NCI-H446 treated with DMSO at 0.1 percent for 48 hours (cell line): ENCODE data around the gene GALNT17.

Experiments
- DNase-seq: peaks from one replicate; lab custom pipeline; 2025; lab: John Stamatoyannopoulos, UW

Gene GALNT17

DNA sequence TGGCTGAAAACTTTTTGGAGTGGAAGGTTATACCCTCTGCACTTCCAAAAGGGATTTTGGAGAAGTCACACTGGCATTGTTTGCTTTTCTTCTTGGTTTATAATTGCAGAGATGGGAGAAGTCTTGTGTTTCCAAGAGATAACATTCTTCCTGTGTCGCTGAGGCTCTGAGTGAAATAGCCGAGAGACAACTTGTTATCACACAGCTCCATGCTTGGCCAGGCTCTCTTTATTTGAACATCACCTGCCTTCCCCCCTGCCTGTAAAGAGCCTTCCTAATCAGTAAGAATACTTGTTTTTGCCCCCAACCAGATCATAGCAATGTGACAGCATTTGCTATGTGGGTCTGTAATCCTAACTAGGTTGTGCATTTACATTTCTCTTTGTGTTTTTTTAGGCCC is 270.7 kb downstream of the GALNT17 start:
- no peak for DNase-seq

DNA sequence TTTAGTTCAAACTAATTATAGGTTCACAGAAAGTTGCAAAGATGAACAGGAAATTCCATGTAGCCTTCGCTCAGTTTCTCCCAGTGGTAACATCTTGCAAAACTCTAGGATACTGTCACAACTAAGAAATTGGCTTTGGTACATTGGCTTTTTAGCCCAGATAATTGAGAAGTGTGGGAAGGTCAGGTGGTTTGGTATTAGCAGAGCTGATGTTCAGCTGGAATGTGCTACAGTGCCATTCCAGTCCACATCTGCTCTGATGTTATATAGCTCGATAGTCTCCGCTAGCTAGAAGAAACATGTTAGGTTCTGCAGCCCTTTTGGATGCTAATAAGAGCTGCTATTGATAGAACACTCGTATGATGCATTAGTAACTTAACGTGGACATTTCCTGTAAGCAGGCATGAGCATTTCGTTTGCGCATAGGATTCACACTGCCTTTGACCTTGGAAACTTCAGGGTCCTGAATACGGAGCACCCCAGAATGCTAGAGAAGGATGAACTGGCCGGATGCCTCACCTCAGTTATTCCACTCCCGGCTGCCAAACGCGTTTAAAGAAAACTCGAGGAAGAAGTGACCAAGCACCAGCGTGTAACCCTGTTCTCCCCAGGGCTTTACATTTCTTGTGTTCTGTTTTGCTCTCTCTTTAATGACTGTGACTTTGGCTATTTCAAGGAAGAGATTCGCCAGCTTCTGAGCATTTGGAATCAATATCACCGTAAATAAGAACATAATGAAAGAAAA is 271.4 kb downstream of the GALNT17 start:
- no peak for DNase-seq

DNA sequence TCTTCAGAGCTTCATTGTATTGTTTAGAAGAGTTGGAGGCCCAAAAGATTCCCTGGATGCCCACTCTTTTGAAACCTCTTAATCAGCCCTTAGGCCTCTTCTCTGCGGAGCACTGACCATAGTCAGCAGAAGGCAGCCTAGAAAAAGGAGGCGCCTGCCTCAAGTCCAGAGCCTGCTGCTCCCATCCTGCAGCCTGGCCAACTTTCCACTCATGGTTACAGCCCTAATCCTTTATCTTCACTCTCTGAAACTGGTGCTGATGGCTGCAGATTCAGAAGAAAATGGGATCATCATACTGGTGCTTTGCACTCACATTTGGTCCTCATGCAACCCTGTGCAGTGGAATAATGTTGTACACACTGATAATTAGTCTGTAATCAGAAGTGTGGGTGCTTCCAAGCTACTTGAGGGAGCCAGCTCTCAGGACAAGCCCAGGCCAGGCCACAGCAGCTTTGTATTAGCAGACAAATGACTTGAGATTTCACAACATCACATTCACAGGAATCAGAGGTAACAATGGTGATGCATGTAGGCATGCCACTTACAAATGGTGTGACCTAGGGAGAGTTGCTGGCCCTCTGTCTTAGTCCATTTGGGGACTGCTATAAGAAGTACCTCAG is 272.9 kb downstream of the GALNT17 start:
- DNase-seq: no peak

DNA sequence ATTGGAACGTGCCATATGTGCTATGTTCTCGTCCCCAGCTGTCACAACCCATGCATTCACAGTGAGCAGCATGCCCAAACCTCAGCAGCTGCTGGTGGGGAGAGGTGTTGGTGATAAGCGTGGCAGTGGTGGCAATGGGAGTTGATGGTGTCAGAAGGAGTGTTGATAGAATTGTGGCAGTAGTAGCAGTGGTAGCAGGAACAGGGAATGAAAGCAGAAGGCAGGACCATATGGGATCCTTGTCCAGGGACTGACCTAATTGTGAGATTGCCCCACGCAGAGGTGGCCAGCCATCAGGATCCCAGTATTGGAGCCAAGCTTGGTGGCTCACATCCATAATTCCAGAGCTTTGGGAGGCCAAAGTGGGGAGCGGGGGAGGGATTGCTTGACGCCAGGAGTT is 276.3 kb downstream of the GALNT17 start:
- DNase-seq: no peak

DNA sequence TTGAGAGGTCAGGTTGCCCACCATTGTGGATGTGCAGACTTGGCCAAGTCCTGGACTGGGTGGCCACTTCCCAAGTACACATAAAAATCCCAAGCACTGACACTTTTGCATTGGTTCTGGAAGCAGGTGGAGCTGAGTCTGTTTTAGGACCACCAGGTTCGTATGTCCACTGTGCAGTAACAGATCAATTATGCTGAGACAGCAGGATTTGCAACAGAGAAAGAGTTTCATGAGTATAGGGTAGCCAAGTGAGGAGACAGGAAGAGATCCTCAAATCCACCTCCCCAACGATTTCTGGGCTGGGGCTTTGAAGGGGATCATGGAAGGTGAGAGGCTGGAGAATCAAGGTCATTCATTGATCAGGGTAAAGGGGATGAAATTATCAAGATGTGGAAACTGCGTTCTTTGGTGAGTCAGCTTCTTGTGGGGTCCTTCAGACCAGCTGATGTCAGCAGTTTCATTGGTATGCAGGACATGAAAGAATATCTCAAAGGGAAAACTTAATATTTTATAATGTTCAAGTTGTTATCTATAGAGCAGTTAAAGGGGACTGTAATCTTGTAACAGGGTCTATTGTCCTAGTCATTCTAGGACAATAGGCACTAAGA is 277.7 kb downstream of the GALNT17 start:
- no peak for DNase-seq

DNA sequence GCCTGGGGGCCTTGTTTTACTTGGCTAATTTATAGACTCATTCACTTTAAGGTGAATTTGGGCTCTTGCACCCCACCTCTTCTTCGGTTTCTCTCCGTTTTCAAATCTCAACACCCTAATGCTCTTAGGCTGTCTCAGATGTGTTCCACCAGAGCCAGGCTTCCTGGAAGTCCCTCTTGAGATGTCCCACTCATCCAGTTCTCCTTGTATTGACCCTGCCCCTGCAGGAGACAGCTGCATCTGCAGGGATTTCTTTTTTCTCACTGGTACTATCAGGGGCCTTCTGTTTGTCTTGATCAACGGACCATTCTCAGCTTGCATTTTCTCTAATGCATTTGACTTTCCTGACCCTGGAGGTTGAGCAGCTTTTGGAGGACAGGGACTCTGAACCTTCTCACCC is 279.5 kb downstream of the GALNT17 start:
- DNase-seq: no peak

DNA sequence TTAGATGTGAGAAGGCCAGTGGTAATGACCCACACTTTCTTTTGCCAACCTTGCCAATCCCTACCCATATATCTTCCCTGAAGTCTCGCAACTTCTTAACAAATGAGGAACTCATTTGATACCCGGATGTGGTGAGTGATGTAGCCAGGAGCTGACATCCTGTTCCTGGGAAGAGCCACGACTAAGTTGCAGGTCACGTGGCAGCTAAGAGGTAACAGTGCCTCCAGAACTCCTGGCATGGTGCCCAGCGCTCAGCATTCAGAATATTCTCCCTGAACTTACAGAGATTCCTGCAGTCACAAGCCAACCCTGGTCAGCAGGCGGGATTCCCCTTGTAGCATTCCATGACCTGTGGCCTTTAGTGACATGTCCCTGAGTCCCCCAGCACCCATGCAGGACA is 282.5 kb downstream of the GALNT17 start:
- DNase-seq: no peak

DNA sequence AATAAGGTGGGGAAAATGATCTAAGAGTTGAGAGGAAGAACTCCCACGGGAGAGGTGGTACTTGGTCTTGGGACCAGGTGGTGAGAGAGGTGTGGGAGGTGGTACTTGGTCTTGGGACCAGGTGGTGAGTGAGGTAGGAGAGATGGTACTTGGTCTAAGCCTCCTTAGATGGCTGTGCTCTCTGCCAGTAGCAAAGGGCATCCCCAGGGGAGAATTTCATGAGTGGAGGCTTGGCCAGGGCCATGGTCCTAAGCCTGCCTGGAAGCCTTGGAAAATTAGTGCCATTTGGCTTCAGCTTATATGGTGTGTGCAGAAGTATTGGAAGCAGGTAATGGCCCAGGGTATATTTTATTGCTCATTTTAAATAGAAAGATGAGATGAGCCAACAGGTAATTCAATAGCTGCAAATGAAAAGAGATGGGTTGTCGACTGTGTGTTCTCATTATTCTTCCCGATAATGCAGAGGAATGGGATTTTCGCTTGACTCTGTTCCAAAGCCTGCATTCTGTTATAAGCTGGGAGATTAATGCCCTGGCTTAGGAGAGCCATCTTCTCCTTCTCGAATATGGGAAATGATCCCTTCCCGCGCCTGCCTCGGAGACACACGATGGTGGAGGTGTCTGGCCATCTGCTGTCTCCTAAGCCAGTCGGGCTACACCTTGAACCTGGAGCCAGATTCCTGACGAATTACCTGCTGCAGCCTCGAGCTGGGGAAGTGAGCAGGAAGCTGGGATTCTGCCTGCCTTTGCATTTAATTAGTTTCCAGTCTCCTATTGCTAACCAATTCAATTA is 287.8 kb downstream of the GALNT17 start:
- DNase-seq: no peak

DNA sequence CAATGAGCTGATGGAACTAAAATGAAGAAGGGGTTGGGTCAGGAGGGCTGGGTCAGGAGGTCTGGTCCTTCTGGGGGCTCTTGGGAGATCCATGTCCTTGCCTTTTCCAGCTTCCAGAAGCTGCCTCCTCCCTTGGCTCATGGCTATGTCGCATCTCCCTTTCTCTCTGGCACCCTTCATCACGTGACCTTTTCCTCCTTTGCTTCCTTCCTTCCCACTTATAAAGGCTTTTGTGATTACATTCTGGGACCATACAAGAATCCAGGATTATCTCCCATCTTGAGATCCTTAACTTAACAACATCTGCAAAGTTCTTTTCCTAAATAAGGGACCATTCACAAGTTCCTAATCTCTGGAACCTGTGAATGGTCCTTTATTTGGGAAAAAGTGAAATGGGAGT is 290.2 kb downstream of the GALNT17 start:
- no peak for DNase-seq

DNA sequence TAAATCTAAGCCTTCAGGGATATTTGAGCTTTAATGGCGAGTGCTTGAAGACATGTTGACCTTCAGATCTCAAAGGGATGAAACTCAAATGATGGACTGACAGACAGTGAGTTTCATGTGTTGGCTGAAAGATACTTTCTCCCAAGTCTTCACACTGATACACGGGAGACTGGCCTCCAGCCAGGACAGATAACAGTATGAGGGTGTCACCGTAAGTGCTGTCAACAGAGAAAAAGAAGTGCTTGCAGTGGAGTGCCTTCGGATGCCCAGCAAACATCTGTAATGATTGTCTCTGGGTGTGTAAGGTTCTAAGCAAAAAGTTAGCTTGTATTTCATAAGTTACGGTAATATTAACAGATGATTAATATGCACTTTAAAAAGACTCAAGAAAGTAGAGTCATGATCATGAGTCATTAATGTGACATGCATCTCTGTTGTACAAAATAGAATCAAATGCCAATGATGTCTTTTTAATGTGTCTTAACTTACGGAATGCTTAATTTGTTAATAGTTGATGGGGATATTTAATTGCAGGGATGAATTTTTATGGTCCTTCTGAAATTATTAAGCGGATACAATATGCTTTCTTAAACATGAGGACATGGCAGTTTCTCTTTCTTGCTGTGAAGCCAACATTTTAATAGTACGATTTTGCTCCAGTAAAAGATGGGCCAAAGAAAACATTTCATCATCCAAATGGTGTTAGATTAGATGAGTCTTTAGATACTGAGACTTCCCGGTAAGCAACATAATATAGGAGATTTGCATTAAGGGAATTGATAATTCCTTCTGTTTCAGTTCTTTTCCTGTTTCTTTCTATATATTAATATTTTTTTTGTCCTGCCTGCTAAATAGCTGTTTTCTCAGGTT is 292.5 kb downstream of the GALNT17 start:
- no peak for DNase-seq

DNA sequence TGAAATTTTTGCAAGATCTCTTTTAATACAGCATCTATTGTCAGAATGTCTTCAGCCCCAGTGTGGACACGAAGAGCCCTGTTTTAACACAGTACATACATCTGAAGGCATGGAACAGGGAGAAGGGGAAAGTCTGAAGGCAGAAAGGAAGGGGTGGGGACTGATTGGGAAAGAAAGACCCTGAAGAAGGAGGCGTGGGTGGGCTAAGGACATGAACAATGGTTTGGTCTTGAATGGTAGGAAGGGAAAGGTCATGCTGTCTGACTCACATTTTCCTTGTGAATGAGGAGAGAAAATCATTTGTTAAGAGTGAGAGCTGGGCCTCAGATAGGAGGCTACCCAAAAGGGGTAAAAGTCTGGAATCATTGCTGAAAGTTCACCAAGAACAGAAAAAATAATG is 297.1 kb downstream of the GALNT17 start:
- no peak for DNase-seq

DNA sequence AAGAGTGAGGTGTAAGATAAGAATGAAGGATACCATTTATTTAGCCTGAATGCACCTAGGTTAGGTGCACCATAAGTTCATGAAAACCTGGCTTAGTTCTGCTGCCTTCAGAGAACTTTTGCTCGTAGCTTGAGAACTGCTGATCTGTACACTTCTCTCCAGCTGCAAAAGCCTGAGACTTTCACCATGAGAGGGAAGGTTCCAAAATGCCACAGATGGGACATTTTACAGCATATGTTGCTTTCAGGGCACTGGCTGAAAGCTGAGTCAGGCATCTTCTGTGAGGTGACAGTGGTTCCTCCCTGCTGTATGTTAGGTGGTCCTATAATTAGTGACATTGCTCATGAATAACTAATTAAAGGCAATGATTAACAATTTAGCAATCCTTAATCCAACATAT is 298.3 kb downstream of the GALNT17 start:
- no peak for DNase-seq

DNA sequence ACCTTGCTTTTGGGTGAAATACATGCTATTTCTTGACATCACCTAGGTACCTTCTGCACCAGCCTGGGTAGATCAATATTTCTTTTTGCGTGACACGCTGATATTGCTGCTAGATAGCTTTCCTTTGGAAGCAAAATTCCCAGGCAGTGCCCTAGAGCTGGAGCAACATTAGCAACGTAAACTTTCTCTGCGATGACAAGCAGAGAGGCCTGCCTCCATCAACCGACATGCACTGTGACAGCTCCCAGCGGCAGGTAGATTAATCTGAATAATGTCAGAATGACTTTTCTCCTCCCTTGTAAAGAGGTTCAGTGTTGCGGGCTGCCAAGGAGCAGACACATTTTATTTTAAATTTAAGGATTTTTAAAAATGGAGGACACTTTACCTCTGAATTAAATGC is 307.4 kb downstream of the GALNT17 start:
- DNase-seq: no peak

DNA sequence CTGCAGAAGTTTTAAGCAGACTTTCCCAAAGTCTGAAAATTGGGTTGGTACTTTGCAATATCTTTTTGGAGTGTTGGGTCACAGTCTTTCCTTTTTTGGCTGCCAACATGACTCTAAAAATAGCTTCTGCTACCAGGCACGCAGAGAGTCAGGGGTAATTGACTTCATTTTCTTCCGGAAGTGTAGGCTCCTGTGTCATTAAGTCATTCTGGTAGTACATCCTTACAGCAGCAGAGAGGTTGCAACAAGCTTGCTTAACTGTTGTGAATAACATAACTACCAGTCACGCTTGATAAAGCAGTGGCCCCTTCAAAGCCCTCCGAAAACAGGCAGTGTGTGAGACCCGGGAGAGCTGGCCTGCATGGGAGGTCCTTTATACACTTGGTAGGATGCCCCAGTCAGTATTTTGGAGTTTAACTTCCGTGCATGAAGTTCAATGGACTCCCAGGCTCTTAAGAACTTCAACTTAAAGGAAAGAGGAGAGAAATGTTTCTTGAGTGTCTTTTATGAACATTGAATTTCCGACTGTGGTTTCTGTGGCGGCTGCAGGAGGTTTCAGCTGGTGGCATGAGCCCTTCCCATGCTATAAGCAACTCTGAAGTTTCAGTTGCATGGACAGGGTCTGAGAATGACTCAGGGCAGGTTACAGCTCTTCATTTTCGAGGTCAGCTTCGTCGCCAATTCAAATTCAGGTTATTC is 310.7 kb downstream of the GALNT17 start:
- DNase-seq: no peak

DNA sequence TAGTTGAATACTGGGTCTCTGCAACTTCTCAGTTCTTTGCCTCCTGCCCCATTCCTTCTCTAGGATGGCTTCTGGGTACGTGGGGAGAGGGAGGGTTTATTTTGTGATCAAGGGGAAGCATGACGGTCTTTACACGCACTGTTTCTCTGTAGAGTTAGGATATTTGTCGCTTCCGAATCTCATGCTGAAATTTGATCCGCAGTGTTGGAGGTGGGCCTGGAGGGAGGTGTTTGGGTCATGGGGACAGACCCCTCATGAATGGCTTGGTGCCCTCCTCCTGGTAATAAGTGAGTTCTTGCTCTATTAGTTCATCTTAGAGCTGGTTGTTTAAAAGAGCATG is 311.2 kb downstream of the GALNT17 start:
- DNase-seq: no peak

DNA sequence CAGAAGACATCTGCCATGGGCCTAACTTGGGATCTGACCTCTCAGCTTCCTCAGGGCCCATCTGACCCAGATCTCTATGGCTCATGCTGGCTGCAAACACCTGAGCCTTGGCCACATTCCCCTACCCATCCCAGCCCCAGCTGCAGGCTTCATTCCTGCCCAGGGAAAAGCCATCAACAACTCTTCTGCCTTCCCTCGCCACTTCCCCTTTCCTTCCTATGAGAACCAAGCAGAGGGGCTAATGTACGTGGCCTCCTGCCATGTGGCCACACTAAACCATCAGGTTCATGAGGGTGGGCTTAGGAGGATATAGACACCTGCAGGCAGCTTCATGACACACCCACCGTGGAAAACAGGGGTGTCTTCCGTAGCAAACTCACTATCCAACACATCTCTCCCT is 312.2 kb downstream of the GALNT17 start:
- DNase-seq: no peak

DNA sequence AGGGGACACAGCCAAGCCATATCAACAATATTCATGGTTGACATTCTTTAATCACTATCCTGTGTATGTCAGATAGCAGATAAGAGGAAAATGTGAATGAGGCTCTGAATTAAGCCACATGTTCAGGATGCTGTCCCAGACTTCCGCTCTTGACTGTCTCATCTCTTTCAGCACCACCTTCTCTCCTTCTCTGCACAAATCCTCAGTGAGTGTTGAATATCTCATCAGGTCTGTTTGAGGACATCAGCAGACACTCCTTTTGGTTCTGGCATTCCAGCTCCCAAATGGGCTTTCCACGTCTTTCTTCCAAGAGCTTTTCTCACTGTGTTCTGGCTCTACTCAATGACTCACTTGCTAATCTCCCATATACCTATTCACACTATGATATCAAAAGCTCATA is 321.7 kb downstream of the GALNT17 start:
- DNase-seq: no peak

DNA sequence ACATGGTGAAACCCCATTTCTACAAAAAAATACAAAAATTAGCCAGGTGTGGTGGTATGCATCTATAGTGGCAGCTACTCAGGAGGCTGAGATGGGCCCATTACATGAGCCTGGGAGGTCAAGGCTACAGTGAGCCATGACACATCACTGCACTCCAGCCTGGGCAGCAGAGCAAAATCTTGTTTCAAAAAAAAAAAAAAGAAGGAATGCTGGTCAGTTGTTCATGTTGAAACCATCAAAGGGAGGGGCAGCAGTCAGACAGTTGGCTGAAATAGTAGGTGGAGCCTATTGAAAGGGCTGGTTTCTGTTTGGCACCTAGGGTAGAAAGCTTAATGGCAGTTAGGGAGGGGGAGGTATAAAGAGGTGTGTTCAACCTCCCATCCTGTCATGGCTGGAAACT is 323.0 kb downstream of the GALNT17 start:
- no peak for DNase-seq

DNA sequence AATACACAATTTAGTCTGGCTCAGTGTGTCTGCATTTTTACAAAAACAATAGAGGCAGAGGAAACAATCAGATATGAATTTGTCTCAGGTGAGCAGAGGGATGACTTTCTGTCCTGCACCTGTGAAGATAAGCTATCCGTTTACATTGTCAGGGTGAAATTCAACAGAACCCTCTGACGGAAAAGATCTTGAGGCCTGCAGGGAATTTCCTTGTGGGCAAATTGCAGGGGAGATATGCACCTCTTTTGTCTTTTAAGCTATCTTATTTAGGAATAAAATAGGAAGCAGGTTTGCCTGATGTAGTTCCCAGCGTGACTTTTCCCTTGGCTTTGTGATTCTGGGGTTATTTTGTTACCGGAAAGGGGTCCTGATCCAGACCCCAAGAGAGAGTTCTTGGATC is 325.1 kb downstream of the GALNT17 start:
- DNase-seq: no peak

DNA sequence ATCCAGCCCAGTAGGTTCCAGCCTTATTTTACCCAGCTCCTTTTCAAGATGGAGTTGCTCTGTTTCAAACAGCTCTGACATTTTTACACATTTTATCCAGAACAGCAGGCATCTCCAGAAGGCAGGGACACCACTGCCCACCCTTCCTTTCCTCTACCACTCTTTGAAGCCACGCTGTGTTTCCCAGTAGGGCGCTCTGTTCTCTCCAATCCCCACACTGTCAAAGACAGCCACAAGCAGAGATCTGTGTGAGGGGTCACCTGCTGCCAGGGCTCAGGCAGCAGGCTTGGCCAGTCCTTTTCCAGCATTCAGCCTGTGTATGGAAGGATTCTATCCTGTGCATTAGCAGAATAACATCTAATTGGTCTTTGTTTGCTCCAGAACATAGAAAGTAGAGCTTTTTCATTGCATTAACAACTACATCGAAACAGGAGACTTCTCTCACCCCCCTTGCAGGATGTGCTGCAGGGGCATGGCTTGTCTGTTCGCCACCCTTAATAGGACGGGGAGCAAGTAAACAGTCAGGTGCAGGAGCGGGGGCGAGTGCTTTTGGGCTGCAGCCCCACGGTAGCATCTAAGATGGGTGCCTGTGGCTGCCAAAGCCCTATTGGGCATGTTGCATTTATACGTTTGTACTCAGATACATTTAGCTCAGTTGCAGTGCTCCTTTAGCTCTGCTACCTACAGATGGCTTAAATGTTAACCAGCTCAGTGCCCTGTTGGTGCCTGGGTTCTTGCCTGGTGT is 326.1 kb downstream of the GALNT17 start:
- DNase-seq: no peak

DNA sequence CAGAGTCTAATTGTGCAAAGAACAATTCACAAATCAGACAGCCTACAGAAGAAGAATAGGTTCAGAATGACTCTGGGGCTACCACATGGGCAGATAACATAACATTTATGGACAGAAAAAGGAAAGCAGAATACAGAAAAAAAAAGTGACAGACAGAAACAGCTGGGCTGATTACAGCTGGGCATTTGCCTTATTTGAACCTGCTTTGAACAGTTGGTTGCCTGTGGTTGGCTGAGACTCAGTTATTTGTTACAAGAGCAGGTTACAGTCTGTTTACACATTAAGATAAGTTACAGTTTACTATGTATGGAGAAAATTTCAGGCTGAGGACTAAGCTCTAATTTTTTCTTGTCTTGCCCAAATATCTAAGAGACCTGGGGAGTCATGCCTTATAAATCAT is 327.2 kb downstream of the GALNT17 start:
- DNase-seq: no peak
